Right atrium auricular region (tissue), 2 donors: Measurements from ENCODE around the gene TMPRSS15. TPM values are rescaled to one million over a fixed set of nuclear protein-coding genes. Genes with fewer than 3 reads are reported as not detected.

ENCODE experiments used
- DNase-seq: peaks from one replicate; pipeline ENCODE4 v3.0.0-alpha.2; 2019; ENCODE audit warnings: low spot score
- H3K27ac ChIP-seq, 2 donors: fragments of 200-600 bp; sonication (generic); 1 replicate in 1 of 2; 2 replicates in 1 of 2; pipeline ENCODE4 v1.5.1; 2016 to 2019
- H3K27me3 ChIP-seq, 2 donors: fragments of 200-600 bp; sonication (generic); one replicate each; pipeline versions ENCODE4 v1.5.1 to v1.6.0; 2017 to 2019
- H3K36me3 ChIP-seq: fragments of 200-600 bp; sonication (generic); one replicate; pipeline ENCODE4 v1.5.1; 2016
- H3K4me1 ChIP-seq, 2 donors: fragments of 200-600 bp; sonication (generic); one replicate each; pipeline versions ENCODE4 v1.5.1 to v1.6.0; 2017 to 2019
- H3K4me3 ChIP-seq, 2 donors: fragments of 200-600 bp; sonication (generic); 1 replicate in 1 of 2; 2 replicates in 1 of 2; pipeline ENCODE4 v1.5.1; 2017 to 2019; ENCODE audit warnings: mild to moderate bottlenecking in 1 of 2, moderate library complexity in 1 of 2
- H3K9me3 ChIP-seq, 2 donors: fragments of 200-600 bp; sonication (generic); one replicate each; pipeline ENCODE4 v1.5.1; 2019
- total RNA-seq, 2 donors: library from RNA; depleted of rRNA; stranded (reverse); fragments of >200 nt; gene quantifications; one replicate each; pipeline ENCODE4 v1.1.0, GENCODE V29; 2016
- TF ChIP-seq, protein P1 (sequence below), 2 donors: fragments of 200-600 bp; sonication (generic); IDR thresholded peaks; one replicate each; pipeline ENCODE4 v1.5.1; 2019; ENCODE audit warnings: antibody characterized with exemption in 2 of 2

Gene TMPRSS15
- total RNA-seq, 2 donors from 2014 or later, result not detected

GRCh38 chr21:18430341-18430740 is 26.8 kb upstream of the TMPRSS15 start:
- Histone ChIP-seq H3K9me3 (no peaks in the 10 kb centered on the region), H3K27ac (no peak overlapping the region), H3K4me3 (no peak overlapping the region), H3K27me3 (no peaks in the 10 kb centered on the region), H3K36me3 (no peaks in the 10 kb centered on the region), H3K4me1 (no peaks in the 10 kb centered on the region)
- no peak for DNase-seq
- TF ChIP-seq, protein P1, sequence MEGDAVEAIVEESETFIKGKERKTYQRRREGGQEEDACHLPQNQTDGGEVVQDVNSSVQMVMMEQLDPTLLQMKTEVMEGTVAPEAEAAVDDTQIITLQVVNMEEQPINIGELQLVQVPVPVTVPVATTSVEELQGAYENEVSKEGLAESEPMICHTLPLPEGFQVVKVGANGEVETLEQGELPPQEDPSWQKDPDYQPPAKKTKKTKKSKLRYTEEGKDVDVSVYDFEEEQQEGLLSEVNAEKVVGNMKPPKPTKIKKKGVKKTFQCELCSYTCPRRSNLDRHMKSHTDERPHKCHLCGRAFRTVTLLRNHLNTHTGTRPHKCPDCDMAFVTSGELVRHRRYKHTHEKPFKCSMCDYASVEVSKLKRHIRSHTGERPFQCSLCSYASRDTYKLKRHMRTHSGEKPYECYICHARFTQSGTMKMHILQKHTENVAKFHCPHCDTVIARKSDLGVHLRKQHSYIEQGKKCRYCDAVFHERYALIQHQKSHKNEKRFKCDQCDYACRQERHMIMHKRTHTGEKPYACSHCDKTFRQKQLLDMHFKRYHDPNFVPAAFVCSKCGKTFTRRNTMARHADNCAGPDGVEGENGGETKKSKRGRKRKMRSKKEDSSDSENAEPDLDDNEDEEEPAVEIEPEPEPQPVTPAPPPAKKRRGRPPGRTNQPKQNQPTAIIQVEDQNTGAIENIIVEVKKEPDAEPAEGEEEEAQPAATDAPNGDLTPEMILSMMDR (IDR thresholded peaks at IDR 0.05), result no peak

- DNase-seq, result no peak
- TF ChIP-seq, protein P1 (IDR thresholded peaks at IDR 0.05), result no peak
- no peaks in the 10 kb centered on the region for H3K9me3 ChIP-seq
- no peaks in the 10 kb centered on the region for H3K4me1 ChIP-seq
- no peaks in the 10 kb centered on the region for H3K36me3 ChIP-seq
- no peak overlapping the region for H3K4me3 ChIP-seq
- H3K27me3 ChIP-seq, result no peaks in the 10 kb centered on the region
- H3K27ac ChIP-seq, result no peak overlapping the region
These were observed 20.7 kb upstream of the TMPRSS15 start for GRCh38 chr21:18424276-18424675.

DNA sequence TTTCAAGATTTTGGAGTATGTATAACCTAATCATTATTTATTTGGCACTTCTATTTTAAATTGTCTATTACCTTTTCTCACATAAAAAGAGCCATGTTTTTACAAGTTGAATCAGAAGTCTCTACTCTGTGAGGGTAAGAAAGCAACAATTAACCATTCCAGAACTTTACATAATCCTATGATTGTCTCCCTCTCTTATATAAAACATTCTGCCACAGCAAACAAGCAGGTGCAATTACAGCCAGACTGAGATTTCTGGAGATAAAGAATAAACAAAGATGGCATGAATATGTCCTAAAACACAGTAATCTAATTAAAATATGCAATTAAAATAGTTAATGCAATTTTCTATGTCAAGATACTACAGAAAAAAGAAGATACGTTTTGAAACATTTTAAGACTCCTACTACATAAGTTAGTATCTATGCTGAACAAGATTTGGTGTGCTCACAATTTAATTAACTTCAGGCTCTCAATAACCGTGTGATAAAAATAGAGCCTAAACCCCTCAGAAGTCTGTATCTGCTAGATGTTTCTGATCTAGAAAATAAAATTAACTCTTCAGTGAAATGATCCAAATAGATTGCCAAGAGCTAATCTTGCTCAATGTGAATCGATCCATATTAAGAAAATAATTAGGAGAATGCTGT is 13.7 kb upstream of the TMPRSS15 start:
- H3K4me3 ChIP-seq, result no peak overlapping the region
- H3K27ac ChIP-seq, result no peak overlapping the region
- no peaks in the 10 kb centered on the region for H3K9me3 ChIP-seq
- TF ChIP-seq, protein P1 (IDR thresholded peaks at IDR 0.05), result no peak
- H3K4me1 ChIP-seq, result no peaks in the 10 kb centered on the region
- DNase-seq, result no peak
- no peaks in the 10 kb centered on the region for H3K27me3 ChIP-seq
- no peaks in the 10 kb centered on the region for H3K36me3 ChIP-seq

GRCh38 chr21:18411565-18411964 is 8.0 kb upstream of the TMPRSS15 start:
- DNase-seq, result no peak
- Histone ChIP-seq H3K27me3 (no peaks in the 10 kb centered on the region), H3K9me3 (no peaks in the 10 kb centered on the region), H3K36me3 (no peaks in the 10 kb centered on the region), H3K27ac (no peak overlapping the region), H3K4me1 (no peaks in the 10 kb centered on the region), H3K4me3 (no peak overlapping the region)
- TF ChIP-seq, protein P1 (IDR thresholded peaks at IDR 0.05), result no peak

- TF ChIP-seq, protein P1 (IDR thresholded peaks at IDR 0.05), result no peak
These were observed 6.0 kb upstream of the TMPRSS15 start for GRCh38 chr21:18409579-18409978.

DNA sequence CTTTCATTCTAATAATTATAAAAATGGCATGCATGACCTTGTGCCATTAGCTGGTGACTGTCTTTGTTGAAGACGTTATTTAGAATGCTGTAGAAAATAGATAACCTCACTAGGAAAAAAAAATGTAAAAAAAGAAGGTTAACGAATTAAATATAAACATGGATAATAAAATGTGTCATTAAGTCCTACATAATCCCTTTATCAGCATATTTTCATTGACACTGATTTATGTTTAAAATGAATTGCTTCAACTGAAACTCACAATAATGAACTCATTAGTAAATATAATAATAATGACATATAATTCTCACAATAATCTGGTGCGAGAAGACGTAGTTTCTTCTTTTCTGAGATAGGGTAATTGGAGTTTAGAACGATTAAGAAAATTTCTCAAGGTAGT is 4.7 kb downstream of the TMPRSS15 start:
- H3K27me3 ChIP-seq, result no peaks in the 10 kb centered on the region
- no peak for DNase-seq
- no peaks in the 10 kb centered on the region for H3K9me3 ChIP-seq
- no peaks in the 10 kb centered on the region for H3K4me1 ChIP-seq
- TF ChIP-seq, protein P1 (IDR thresholded peaks at IDR 0.05), result no peak
- H3K36me3 ChIP-seq, result no peaks in the 10 kb centered on the region
- no peak overlapping the region for H3K27ac ChIP-seq
- H3K4me3 ChIP-seq, result no peak overlapping the region

More at GRCh38 chr21:18409579-18409978, 6.0 kb upstream of the TMPRSS15 start:
- DNase-seq, result no peak
- Histone ChIP-seq H3K4me1 (no peaks in the 10 kb centered on the region), H3K4me3 (no peak overlapping the region), H3K27ac (no peak overlapping the region), H3K9me3 (no peaks in the 10 kb centered on the region), H3K27me3 (no peaks in the 10 kb centered on the region), H3K36me3 (no peaks in the 10 kb centered on the region)
